Type B pancreatic cell (in vitro differentiated cells): ENCODE results near the gene HSD3B7. TPM values are rescaled to one million over a fixed set of nuclear protein-coding genes. Genes with fewer than 3 reads are reported as not detected.

ENCODE experiments used
- DNase-seq: peaks from one replicate; pipeline ENCODE4 v3.0.0; 2021; ENCODE audit warnings: mixed read lengths; ENCODE audit not compliant: unreplicated experiment; ENCODE audit errors: extremely low spot score
- H3K27ac Mint-ChIP-seq: 2 replicates; pipeline ENCODE4 v1.8.0; 2021; ENCODE audit warnings: mild to moderate bottlenecking, mixed read lengths
- H3K27me3 Mint-ChIP-seq: 2 replicates; pipeline ENCODE4 v1.8.0; 2021; ENCODE audit warnings: mixed read lengths
- H3K36me3 Mint-ChIP-seq: 2 replicates; pipeline ENCODE4 v1.8.0; 2021; ENCODE audit warnings: mixed read lengths
- H3K4me1 Mint-ChIP-seq: one replicate; pipeline ENCODE4 v1.8.0; 2021; ENCODE audit warnings: mixed read lengths; ENCODE audit not compliant: unreplicated experiment
- H3K4me3 Mint-ChIP-seq: 2 replicates; pipeline ENCODE4 v1.8.0; 2021; ENCODE audit warnings: mild to moderate bottlenecking, mixed read lengths
- H3K9me3 Mint-ChIP-seq: 2 replicates; pipeline ENCODE4 v1.8.0; 2021; ENCODE audit warnings: mixed read lengths
- CTCF ChIP-seq: fragments of 200-600 bp; sonication (generic); conservative IDR thresholded peaks from 2 replicates; pipeline ENCODE4 v1.5.0; 2021; ENCODE audit warnings: antibody characterized with exemption, mild to moderate bottlenecking
- total RNA-seq: library from RNA; stranded (reverse); gene quantifications from 2 replicates; pipeline ENCODE4 v1.2.1, GENCODE V29; 2021; ENCODE audit warnings: low replicate concordance

The HSD3B7 gene
- total RNA-seq, 1 donor from 2014 or later = 5.8 TPM

- H3K9me3 Mint-ChIP-seq = no peaks in the 10 kb centered on the region
- H3K27ac Mint-ChIP-seq = no peak overlapping the region
- no peak for DNase-seq
- H3K27me3 Mint-ChIP-seq = no peaks in the 10 kb centered on the region
- peaks cover 4% of the 10 kb centered on the region for H3K4me1 Mint-ChIP-seq
- no peak overlapping the region for H3K4me3 Mint-ChIP-seq
- TF ChIP-seq CTCF = no peak
- peaks cover 10% of the 10 kb centered on the region for H3K36me3 Mint-ChIP-seq
Measured at GRCh38 chr16:30961384-30961783, 23.6 kb upstream of the HSD3B7 start.

GRCh38 chr16:30963925-30964511 lies 21.0 kb upstream of the HSD3B7 start:
- H3K27me3 Mint-ChIP-seq = no peaks in the 10 kb centered on the region
- H3K36me3 Mint-ChIP-seq = peaks cover 21% of the 10 kb centered on the region
- TF ChIP-seq CTCF = no peak
- H3K4me3 Mint-ChIP-seq = no peak overlapping the region
- H3K9me3 Mint-ChIP-seq = no peaks in the 10 kb centered on the region
- DNase-seq = no peak
- H3K4me1 Mint-ChIP-seq = peaks cover 2% of the 10 kb centered on the region
- H3K27ac Mint-ChIP-seq = no peak overlapping the region

GRCh38 chr16:30964574-30965226 lies 20.3 kb upstream of the HSD3B7 start:
- TF ChIP-seq CTCF = no peak
- Mint-ChIP-seq H3K4me3 (no peak overlapping the region), H3K27ac (no peak overlapping the region), H3K27me3 (no peaks in the 10 kb centered on the region), H3K9me3 (no peaks in the 10 kb centered on the region), H3K36me3 (peaks cover 21% of the 10 kb centered on the region), H3K4me1 (no peaks in the 10 kb centered on the region)
- no peak for DNase-seq

- Mint-ChIP-seq H3K9me3 (no peaks in the 10 kb centered on the region), H3K27ac (no peak overlapping the region), H3K4me3 (no peak overlapping the region), H3K4me1 (no peaks in the 10 kb centered on the region), H3K36me3 (peaks cover 18% of the 10 kb centered on the region), H3K27me3 (no peaks in the 10 kb centered on the region)
- TF ChIP-seq CTCF = no peak
- DNase-seq = no peak
Measured at GRCh38 chr16:30965436-30965835, 19.6 kb upstream of the HSD3B7 start.

GRCh38 chr16:30966033-30966619 lies 18.9 kb upstream of the HSD3B7 start:
- Mint-ChIP-seq H3K27ac (no peak overlapping the region), H3K4me1 (no peaks in the 10 kb centered on the region)
- no peak for DNase-seq

More at GRCh38 chr16:30966033-30966619, 18.9 kb upstream of the HSD3B7 start:
- H3K36me3 Mint-ChIP-seq = peaks cover 20% of the 10 kb centered on the region
- TF ChIP-seq CTCF = no peak
- no peak overlapping the region for H3K4me3 Mint-ChIP-seq
- no peaks in the 10 kb centered on the region for H3K9me3 Mint-ChIP-seq
- no peaks in the 10 kb centered on the region for H3K27me3 Mint-ChIP-seq
